Fibroblast of gingiva (primary cell): ENCODE results near the gene AOC2.
A peak's percentile ranks its signal among the peaks of the same experiment; 100 is the strongest.
"Not testable (repeated sequence)": the region's sequence is repeated elsewhere in the genome, so short reads cannot be mapped to it uniquely, and the experiment has no call there.

ENCODE experiments used
- DNase-seq: peaks from one replicate; pipeline ENCODE4 v3.0.0-alpha.2; 2011; ENCODE audit warnings: low read depth

Gene AOC2

DNA sequence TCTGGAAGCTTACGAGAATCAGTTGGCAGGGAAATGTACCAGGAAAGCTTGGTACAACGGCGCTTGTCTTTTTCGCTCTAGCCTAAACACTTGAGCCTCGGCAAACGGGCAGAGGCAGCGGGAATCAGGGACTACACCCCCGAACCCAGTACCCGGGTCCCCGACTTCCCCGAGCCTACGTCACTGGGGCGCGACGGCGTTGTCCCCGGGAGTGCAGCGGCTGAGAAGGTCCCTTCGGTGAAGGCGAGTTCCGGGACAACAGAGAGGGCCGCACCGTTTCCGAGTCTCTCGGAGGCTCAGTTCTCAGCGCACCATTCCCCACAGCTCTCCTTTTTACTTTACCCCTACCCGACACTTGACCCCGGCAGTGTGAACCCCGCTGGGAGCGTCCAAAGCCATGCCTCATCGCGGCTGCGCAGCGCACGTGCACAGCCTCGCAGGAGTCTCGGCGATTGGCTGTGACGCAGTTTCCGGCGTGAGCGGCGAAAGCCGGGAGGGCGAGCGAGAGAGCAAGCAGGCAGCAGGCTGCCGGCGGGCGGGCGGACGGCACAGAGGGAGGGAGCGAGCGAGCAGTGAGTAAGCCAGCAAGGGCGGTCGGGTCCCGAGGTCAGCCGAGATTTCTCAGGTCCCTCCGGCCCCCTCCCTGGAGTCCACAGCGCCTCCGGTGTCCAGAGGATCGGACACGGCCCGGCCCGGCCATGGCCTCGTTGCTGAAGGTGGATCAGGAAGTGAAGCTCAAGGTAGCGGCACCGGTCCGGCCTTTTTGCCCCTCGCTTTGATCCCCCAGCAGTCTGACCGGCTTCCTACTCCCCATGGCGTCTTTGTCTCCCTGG, 11.2 kb upstream of the AOC2 start, which contains the start of gene PSME3:
Gene PSME3, plus strand, starts transcription at position 464 of the 833 bp plus-strand sequence. Its CDS starts 235 bp downstream, at position 699.
- peak; percentile 79 for DNase-seq

GRCh38 chr17:42833767-42834422, 10.5 kb upstream of the AOC2 start:
- no peak for DNase-seq

DNA sequence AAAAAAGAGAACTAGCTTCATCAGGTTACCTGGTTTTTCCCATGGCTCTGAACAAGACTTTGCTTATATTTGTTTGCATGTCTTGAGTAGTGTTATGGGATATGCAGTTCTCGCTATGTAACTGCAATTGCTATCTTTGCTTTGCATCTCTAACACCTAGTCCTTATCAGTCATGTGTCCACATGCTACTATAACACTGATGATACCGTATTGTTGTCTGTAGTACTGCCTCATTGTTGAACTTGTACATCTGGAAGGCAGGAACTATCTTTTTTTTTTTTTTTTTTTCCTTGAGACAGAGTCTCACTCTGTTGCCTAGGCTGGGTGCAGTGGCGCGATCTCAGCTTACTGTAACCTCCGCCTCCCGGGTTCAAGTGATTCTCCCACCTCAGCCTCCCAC, 8.6 kb upstream of the AOC2 start:
- DNase-seq, result no peak

DNA sequence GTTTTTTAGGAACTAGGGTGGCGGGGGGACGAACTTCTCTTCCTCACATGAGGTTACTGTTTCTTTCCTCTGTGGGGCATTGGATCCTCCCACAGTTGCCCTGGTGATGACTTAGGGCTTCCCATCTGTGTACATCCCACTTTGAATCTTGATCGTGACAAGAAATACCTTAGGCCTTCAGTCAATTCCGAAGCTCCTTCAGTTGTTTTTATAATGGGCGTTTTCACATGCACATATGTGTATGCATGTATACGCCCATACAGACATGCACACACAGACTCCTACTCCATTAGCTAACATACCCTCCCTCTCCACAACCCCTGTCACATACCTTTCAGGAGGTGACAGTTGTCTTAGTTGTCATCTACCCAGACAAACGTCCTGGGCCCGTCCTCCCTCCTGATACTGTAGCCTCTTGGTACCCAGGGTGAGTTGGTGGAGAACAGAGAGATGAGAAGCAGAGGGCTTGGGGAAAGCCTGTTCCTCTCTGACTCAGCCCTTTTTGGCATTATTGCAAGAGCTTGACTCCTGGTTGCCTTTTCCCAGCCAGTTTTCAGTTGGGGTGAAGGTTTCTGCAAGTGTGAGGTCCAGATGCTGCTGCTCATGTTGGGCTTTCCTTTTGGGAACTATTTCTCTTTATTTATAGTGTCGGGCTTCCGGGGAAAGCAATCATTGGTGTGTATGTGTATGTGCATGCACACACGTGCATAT, 2.2 kb upstream of the AOC2 start:
- no peak for DNase-seq

DNA sequence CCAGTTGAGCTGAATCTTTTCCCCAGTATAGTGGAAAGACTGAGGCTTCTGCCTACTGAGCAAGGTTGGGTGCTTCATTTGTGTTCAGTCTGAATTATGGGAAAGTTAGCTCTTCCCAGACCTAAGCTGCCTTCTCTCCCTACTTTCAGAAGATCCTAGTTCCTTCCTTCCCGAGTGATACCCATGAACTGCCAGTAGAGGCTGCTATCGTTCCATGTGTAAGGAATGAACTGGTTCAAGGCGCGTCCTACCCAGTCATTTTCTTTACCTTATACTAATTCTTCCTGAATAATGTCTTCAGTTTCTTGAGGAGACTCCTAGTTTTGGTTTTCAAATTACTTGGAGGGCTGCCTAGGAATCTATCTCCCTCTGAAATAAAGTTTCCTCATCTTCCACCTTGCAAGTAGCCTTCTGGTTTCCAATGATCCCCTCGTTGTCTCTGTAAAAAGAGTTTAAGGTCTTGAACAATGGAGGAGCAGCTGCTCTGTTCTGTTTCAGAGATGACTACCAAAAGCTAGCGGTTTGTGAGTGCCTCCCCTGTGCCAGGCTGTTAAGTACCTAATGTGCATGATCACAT, 934 bp upstream of the AOC2 start:
- DNase-seq, result peak; percentile 65

- no peak for DNase-seq
These were observed 578 bp downstream of the AOC2 start for GRCh38 chr17:42844761-42845555.

DNA sequence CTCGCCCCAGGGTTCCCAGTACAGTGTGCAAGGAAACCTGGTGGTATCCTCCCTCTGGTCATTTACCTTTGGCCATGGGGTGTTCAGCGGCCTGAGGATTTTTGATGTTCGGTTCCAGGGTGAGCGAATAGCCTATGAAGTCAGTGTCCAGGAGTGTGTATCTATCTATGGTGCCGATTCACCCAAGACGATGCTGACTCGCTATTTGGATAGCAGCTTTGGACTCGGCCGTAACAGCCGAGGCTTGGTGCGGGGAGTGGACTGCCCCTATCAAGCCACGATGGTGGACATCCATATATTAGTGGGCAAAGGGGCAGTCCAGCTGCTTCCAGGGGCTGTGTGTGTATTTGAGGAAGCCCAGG, 1.2 kb downstream of the AOC2 start:
- DNase-seq, result no peak

- peak; percentile 34 for DNase-seq
These were observed 1.7 kb downstream of the AOC2 start for GRCh38 chr17:42845918-42846593.

DNA sequence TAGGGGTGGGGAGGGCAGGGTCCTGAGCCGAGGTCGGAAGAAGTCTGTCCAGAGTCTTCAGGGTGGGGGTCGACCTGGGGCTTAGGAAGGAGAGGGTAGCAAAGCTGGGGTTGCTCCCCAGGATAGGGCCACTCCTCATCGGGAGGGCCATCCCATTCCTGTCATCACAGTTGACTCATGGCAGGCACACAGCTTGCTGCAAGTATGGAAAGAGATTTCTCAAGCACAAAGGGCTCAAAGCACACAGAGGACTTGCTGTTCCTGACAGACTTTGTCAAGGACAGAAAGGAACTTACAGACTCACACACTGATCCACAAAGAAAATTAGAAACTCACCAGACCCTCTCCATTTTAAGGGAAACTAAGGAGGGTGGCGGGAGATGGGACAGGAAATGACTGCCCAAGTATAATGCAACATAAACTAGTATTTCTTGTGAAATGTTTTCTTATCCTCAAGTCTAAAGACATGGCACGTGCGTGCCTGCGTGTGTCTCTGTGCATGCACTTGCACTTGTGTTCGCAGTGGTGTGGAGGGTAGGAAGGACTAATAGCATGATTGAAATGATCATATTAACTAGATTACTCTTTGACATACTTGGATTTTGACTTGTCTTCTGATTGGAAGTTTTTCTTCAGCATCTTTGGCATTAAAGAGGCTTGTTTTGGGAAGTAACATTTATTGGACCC, 2.4 kb downstream of the AOC2 start:
- DNase-seq, result peak; percentile 77

- DNase-seq, result no peak
These were observed 3.7 kb downstream of the AOC2 start for GRCh38 chr17:42848093-42848492.

- no peak for DNase-seq
These were observed 4.7 kb downstream of the AOC2 start for GRCh38 chr17:42849031-42849430.

GRCh38 chr17:42849451-42850181, 5.2 kb downstream of the AOC2 start:
- DNase-seq, result no peak

DNA sequence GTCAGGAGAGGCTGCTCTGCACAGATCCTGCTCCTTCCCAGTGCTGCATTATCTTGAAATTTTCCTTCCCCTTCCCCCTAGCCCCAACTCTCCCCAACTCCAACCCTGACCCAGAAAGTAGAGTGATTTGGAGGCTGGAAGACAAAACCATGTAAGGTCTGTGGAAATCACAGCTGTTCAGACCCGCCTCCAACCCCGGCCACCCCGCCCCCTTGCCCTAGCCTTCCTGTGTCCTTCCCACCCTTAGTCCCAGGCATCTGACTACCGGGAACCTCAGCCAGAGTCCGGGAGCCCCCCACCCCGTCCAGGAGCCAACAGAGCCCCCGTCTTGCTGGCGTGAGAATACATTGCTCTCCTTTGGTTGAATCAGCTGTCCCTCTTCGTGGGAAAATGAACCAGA, 6.6 kb downstream of the AOC2 start, which contains the start of gene AOC3:
Gene AOC3, plus strand, starts transcription at position 246 of the 400 bp plus-strand sequence. Its CDS starts 145 bp downstream, at position 391.
- DNase-seq, result no peak

DNA sequence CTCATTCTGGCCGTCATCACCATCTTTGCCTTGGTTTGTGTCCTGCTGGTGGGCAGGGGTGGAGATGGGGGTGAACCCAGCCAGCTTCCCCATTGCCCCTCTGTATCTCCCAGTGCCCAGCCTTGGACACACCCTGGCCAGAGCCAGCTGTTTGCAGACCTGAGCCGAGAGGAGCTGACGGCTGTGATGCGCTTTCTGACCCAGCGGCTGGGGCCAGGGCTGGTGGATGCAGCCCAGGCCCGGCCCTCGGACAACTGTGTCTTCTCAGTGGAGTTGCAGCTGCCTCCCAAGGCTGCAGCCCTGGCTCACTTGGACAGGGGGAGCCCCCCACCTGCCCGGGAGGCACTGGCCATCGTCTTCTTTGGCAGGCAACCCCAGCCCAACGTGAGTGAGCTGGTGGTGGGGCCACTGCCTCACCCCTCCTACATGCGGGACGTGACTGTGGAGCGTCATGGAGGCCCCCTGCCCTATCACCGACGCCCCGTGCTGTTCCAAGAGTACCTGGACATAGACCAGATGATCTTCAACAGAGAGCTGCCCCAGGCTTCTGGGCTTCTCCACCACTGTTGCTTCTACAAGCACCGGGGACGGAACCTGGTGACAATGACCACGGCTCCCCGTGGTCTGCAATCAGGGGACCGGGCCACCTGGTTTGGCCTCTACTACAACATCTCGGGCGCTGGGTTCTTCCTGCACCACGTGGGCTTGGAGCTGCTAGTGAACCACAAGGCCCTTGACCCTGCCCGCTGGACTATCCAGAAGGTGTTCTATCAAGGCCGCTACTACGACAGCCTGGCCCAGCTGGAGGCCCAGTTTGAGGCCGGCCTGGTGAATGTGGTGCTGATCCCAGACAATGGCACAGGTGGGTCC, 7.2 kb downstream of the AOC2 start:
- not testable (repeated sequence) for DNase-seq

DNA sequence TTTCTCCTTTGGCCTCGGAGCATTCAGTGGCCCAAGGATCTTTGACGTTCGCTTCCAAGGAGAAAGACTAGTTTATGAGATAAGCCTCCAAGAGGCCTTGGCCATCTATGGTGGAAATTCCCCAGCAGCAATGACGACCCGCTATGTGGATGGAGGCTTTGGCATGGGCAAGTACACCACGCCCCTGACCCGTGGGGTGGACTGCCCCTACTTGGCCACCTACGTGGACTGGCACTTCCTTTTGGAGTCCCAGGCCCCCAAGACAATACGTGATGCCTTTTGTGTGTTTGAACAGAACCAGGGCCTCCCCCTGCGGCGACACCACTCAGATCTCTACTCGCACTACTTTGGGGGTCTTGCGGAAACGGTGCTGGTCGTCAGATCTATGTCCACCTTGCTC, 8.0 kb downstream of the AOC2 start:
- no peak for DNase-seq

- DNase-seq, result no peak
These were observed 8.6 kb downstream of the AOC2 start for GRCh38 chr17:42853004-42853403.

DNA sequence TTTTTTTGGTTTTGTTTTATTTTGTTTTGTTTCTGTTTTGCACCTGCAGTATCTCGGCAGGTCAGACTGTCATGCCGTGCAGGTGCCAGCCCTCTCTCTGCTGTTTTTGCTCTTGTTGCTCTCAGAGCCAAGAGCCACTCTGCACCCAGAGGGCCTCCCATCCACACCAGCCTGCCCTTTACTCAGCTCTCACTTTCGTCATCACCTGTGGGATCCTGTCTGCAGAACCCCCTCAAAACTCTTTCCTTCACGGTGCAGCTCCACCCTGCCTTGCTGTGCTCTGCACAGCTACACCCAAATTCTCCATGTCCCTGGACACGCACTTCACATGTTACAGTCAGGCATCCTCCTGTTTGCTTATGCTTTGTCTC, 9.2 kb downstream of the AOC2 start:
- no peak for DNase-seq

DNA sequence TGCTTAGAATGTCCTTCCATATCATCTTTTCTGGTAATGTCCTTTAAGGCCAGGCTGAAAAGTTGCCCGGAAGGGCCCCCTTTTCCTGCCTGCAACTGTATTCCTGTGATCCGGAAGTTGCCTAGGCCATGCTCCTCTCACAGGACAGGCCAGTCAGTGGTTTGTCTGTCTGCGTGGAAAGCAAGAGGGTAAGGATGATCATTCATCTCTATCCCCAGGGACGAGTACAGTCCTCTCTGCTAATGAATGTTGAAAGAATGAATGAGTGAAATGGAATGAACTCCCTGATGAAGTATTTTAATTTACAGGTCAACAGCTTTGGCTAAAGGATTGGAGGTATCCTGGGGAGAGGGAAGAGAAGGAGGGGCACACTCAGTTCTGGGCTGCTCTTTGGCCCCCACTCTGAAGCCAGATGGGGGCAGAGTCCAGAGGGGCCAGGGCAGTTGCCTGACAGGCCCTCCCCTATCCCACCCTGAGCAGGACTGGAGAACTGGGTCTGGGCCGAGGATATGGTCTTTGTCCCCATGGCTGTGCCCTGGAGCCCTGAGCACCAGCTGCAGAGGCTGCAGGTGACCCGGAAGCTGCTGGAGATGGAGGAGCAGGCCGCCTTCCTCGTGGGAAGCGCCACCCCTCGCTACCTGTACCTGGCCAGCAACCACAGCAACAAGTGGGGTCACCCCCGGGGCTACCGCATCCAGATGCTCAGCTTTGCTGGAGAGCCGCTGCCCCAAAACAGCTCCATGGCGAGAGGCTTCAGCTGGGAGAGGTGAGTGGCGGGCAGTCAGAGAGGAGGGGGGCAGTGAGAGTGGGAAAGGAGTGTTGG, 9.8 kb downstream of the AOC2 start:
- no peak for DNase-seq
